Activated naive CD4-positive, alpha-beta T cell treated with anti-CD3 and anti-CD28 coated beads for 36 hours (primary cell): Measurements from ENCODE around the gene ANGPTL4. TPM values are rescaled to one million over a fixed set of nuclear protein-coding genes. Genes with fewer than 3 reads are reported as not detected.

ENCODE experiments used
- CTCF ChIA-PET: fragments of 350-600 bp; sonication (Branson Sonifier 250); formaldehyde crosslinking; loops from one replicate; lab custom pipeline; 2021; ENCODE audit warnings: antibody characterized with exemption; lab: Charles Lee
- DNase-seq: peaks from one replicate; pipeline ENCODE4 v3.0.0-alpha.2; 2020
- H3K27ac Mint-ChIP-seq: one replicate; pipeline ENCODE4 v1.8.0; 2021; ENCODE audit warnings: mild to moderate bottlenecking, mixed read lengths
- H3K27me3 Mint-ChIP-seq: one replicate; pipeline ENCODE4 v1.8.0; 2021; ENCODE audit warnings: low read depth, mixed read lengths
- H3K36me3 Mint-ChIP-seq: one replicate; pipeline ENCODE4 v1.8.0; 2021; ENCODE audit warnings: low read depth, mixed read lengths
- H3K4me1 Mint-ChIP-seq: one replicate; pipeline ENCODE4 v1.8.0; 2021; ENCODE audit warnings: low read depth, mixed read lengths
- H3K4me3 Mint-ChIP-seq: one replicate; pipeline ENCODE4 v1.8.0; 2021; ENCODE audit warnings: mild to moderate bottlenecking, moderate library complexity, mixed read lengths
- H3K9me3 Mint-ChIP-seq: one replicate; pipeline ENCODE4 v1.8.0; 2021; ENCODE audit warnings: mixed read lengths
- intact Hi-C: fragments of 100-400 bp; cut with micrococcal nuclease; formaldehyde crosslinking; loops from one replicate; pipeline ENCODE4 v1.15.1; 2023
- total RNA-seq, 2 experiments: library from RNA; stranded (reverse); gene quantifications; one replicate each; pipeline ENCODE4 v1.2.3, GENCODE V29; 2021

The ANGPTL4 gene
- total RNA-seq, 2 experiments from 2014 or later = not detected

GRCh38 chr19:8323781-8324185 is 40.2 kb upstream of the ANGPTL4 start:
- Mint-ChIP-seq H3K9me3 (no peaks in the 10 kb centered on the region), H3K4me3 (no peak overlapping the region), H3K36me3 (peaks cover 25% of the 10 kb centered on the region), H3K4me1 (peaks cover 27% of the 10 kb centered on the region), H3K27me3 (no peaks in the 10 kb centered on the region), H3K27ac (peak overlapping the region; percentile 77)
- intact Hi-C loops = loop anchor here (5.0 kb wide), 2 partner anchors 166 to 1126 kb away; no protein-coding TSS in a partner anchor
- CTCF ChIA-PET = no interaction called here
- no peak for DNase-seq

GRCh38 chr19:8324186-8325050 is 39.5 kb upstream of the ANGPTL4 start:
- intact Hi-C loops = loop anchor here (5.0 kb wide), 2 partner anchors 167 to 1127 kb away; no protein-coding TSS in a partner anchor
- H3K9me3 Mint-ChIP-seq = no peaks in the 10 kb centered on the region
- H3K4me3 Mint-ChIP-seq = no peak overlapping the region
- DNase-seq = no peak
- peaks cover 23% of the 10 kb centered on the region for H3K4me1 Mint-ChIP-seq
- no peak overlapping the region for H3K27ac Mint-ChIP-seq
- H3K27me3 Mint-ChIP-seq = no peaks in the 10 kb centered on the region
- CTCF ChIA-PET = no interaction called here
- peaks cover 25% of the 10 kb centered on the region for H3K36me3 Mint-ChIP-seq

- intact Hi-C loops = no loop called here
- Mint-ChIP-seq H3K27me3 (no peaks in the 10 kb centered on the region), H3K4me1 (peaks cover 16% of the 10 kb centered on the region), H3K36me3 (peaks cover 25% of the 10 kb centered on the region), H3K4me3 (no peak overlapping the region), H3K27ac (no peak overlapping the region), H3K9me3 (no peaks in the 10 kb centered on the region)
- CTCF ChIA-PET = interaction anchor here (2.3 kb wide), 1 partner anchor 10 kb away, joined by 10 read pairs; no protein-coding TSS in a partner anchor
- DNase-seq = no peak
These were observed 38.5 kb upstream of the ANGPTL4 start for GRCh38 chr19:8325454-8325853.

GRCh38 chr19:8329996-8330395 is 34.0 kb upstream of the ANGPTL4 start:
- no peaks in the 10 kb centered on the region for H3K4me1 Mint-ChIP-seq
- DNase-seq = no peak
- H3K27ac Mint-ChIP-seq = no peak overlapping the region
- no peaks in the 10 kb centered on the region for H3K9me3 Mint-ChIP-seq
- peaks cover 4% of the 10 kb centered on the region for H3K27me3 Mint-ChIP-seq
- no peaks in the 10 kb centered on the region for H3K36me3 Mint-ChIP-seq
- CTCF ChIA-PET = no interaction called here
- intact Hi-C loops = no loop called here
- no peak overlapping the region for H3K4me3 Mint-ChIP-seq

- no peaks in the 10 kb centered on the region for H3K9me3 Mint-ChIP-seq
- peaks cover 4% of the 10 kb centered on the region for H3K4me1 Mint-ChIP-seq
- no peak overlapping the region for H3K4me3 Mint-ChIP-seq
- no peaks in the 10 kb centered on the region for H3K36me3 Mint-ChIP-seq
- intact Hi-C loops = no loop called here
- CTCF ChIA-PET = interaction anchor here (0.6 kb wide), 1 partner anchor 1446 kb away, joined by 3 read pairs; no protein-coding TSS in a partner anchor
- peaks cover 10% of the 10 kb centered on the region for H3K27me3 Mint-ChIP-seq
- H3K27ac Mint-ChIP-seq = no peak overlapping the region
- DNase-seq = no peak
These were observed 32.6 kb upstream of the ANGPTL4 start for GRCh38 chr19:8331263-8331845.

GRCh38 chr19:8332976-8333766 is 30.8 kb upstream of the ANGPTL4 start:
- Mint-ChIP-seq H3K36me3 (no peaks in the 10 kb centered on the region), H3K27me3 (peaks cover 21% of the 10 kb centered on the region), H3K9me3 (no peaks in the 10 kb centered on the region), H3K27ac (no peak overlapping the region), H3K4me1 (peaks cover 4% of the 10 kb centered on the region), H3K4me3 (no peak overlapping the region)
- CTCF ChIA-PET = no interaction called here
- intact Hi-C loops = no loop called here
- DNase-seq = no peak

GRCh38 chr19:8333767-8334457 is 30.0 kb upstream of the ANGPTL4 start:
- Mint-ChIP-seq H3K27ac (no peak overlapping the region), H3K27me3 (peaks cover 24% of the 10 kb centered on the region), H3K4me1 (peaks cover 4% of the 10 kb centered on the region), H3K9me3 (no peaks in the 10 kb centered on the region), H3K4me3 (no peak overlapping the region), H3K36me3 (no peaks in the 10 kb centered on the region)
- DNase-seq = no peak
- CTCF ChIA-PET = interaction anchor here (0.6 kb wide), 1 partner anchor 254 kb away, joined by 3 read pairs; no protein-coding TSS in a partner anchor
- intact Hi-C loops = no loop called here

- H3K36me3 Mint-ChIP-seq = no peaks in the 10 kb centered on the region
- CTCF ChIA-PET = interaction anchor here (1.1 to 1.8 kb wide), 5 partner anchors 8 to 171 kb away, joined by 3 to 10 read pairs (median 4); partner anchors contain the start of gene RAB11B
- H3K4me1 Mint-ChIP-seq = peaks cover 4% of the 10 kb centered on the region
- DNase-seq = no peak
- no peaks in the 10 kb centered on the region for H3K9me3 Mint-ChIP-seq
- H3K27me3 Mint-ChIP-seq = peaks cover 24% of the 10 kb centered on the region
- no peak overlapping the region for H3K4me3 Mint-ChIP-seq
- H3K27ac Mint-ChIP-seq = no peak overlapping the region
- intact Hi-C loops = no loop called here
These were observed 29.3 kb upstream of the ANGPTL4 start for GRCh38 chr19:8334458-8335342.

GRCh38 chr19:8335343-8336071 is 28.4 kb upstream of the ANGPTL4 start:
- Mint-ChIP-seq H3K27me3 (peaks cover 25% of the 10 kb centered on the region), H3K27ac (no peak overlapping the region), H3K36me3 (no peaks in the 10 kb centered on the region), H3K4me3 (peak overlapping the region; percentile 51), H3K9me3 (no peaks in the 10 kb centered on the region), H3K4me1 (peaks cover 4% of the 10 kb centered on the region)
- DNase-seq = peak; percentile 32
- CTCF ChIA-PET = interaction anchor here (1.0 to 1.8 kb wide), 6 partner anchors 9 to 170 kb away, joined by 3 to 10 read pairs (median 4); partner anchors contain the start of gene RAB11B
- intact Hi-C loops = no loop called here

- H3K4me3 Mint-ChIP-seq = peak overlapping the region; percentile 51
- intact Hi-C loops = no loop called here
- H3K4me1 Mint-ChIP-seq = peaks cover 4% of the 10 kb centered on the region
- CTCF ChIA-PET = interaction anchor here (0.6 to 1.8 kb wide), 6 partner anchors 10 to 170 kb away, joined by 3 to 10 read pairs (median 4); partner anchors contain the start of gene RAB11B
- no peak overlapping the region for H3K27ac Mint-ChIP-seq
- no peaks in the 10 kb centered on the region for H3K36me3 Mint-ChIP-seq
- no peaks in the 10 kb centered on the region for H3K9me3 Mint-ChIP-seq
- H3K27me3 Mint-ChIP-seq = peaks cover 25% of the 10 kb centered on the region
- DNase-seq = no peak
These were observed 27.8 kb upstream of the ANGPTL4 start for GRCh38 chr19:8336072-8336569.
